Trophoblast cell (in vitro differentiated cells and primary cell): ENCODE measurements around the gene TNFAIP8L3.

Experiments
- DNase-seq, 2 donors: peaks; one replicate each; pipeline ENCODE4 v3.0.0-alpha.2; 2016
- H2AFZ ChIP-seq: 2 replicates; pipeline ENCODE4 v1.6.1; 2013; ENCODE audit warnings: low read length, moderate library complexity, mild to moderate bottlenecking; ENCODE audit not compliant: insufficient read depth, poor library complexity
- H2AK5ac ChIP-seq: 2 replicates; pipeline ENCODE4 v1.6.1; 2013; ENCODE audit warnings: mild to moderate bottlenecking, low read length
- H2BK120ac ChIP-seq: 2 replicates; pipeline ENCODE4 v1.6.1; 2013; ENCODE audit warnings: low read length, mild to moderate bottlenecking, moderate library complexity; ENCODE audit not compliant: insufficient read depth, poor library complexity
- H2BK12ac ChIP-seq: 2 replicates; pipeline ENCODE4 v1.6.1; 2013; ENCODE audit warnings: mild to moderate bottlenecking, low read length, moderate library complexity
- H2BK5ac ChIP-seq: 2 replicates; pipeline ENCODE4 v1.6.1; 2013; ENCODE audit warnings: low read length, low read depth, moderate library complexity, mild to moderate bottlenecking; ENCODE audit not compliant: poor library complexity
- H3K14ac ChIP-seq: 2 replicates; pipeline ENCODE4 v1.6.1; 2013; ENCODE audit warnings: mild to moderate bottlenecking, low read length
- H3K18ac ChIP-seq: 2 replicates; pipeline ENCODE4 v1.6.1; 2013; ENCODE audit warnings: mild to moderate bottlenecking, low read length
- H3K23ac ChIP-seq: 2 replicates; pipeline ENCODE4 v1.6.1; 2013; ENCODE audit warnings: low read length
- H3K27ac ChIP-seq: 2 replicates; pipeline ENCODE4 v1.5.1; 2013; ENCODE audit warnings: low read depth, mild to moderate bottlenecking, inconsistent platforms, low read length, moderate library complexity
- H3K27me3 ChIP-seq: 2 replicates; pipeline ENCODE4 v1.6.1; 2013; ENCODE audit warnings: inconsistent platforms, mild to moderate bottlenecking, low read length, moderate library complexity; ENCODE audit not compliant: insufficient read depth
- H3K36me3 ChIP-seq, 2 experiments: 1 replicate in 1 of 2; 2 replicates in 1 of 2; pipeline ENCODE4 v1.6.1; 2013; ENCODE audit warnings: low read length in 2 of 2, mild to moderate bottlenecking in 2 of 2, moderate library complexity in 1 of 2; ENCODE audit not compliant: insufficient read depth in 2 of 2, control insufficient read depth in 1 of 2
- H3K4ac ChIP-seq: 2 replicates; pipeline ENCODE4 v1.6.1; 2013; ENCODE audit warnings: low read depth, mild to moderate bottlenecking, low read length, moderate library complexity
- H3K4me1 ChIP-seq, 2 experiments: 1 replicate in 1 of 2; 2 replicates in 1 of 2; pipeline ENCODE4 v1.6.1; 2013; ENCODE audit warnings: low read length in 2 of 2, mild to moderate bottlenecking in 2 of 2, moderate library complexity in 1 of 2; ENCODE audit not compliant: insufficient read depth in 2 of 2, control insufficient read depth in 1 of 2
- H3K4me2 ChIP-seq: 2 replicates; pipeline ENCODE4 v1.6.1; 2013; ENCODE audit warnings: inconsistent platforms, mild to moderate bottlenecking, low read length, moderate library complexity
- H3K4me3 ChIP-seq: 2 replicates; pipeline ENCODE4 v1.5.1; 2013; ENCODE audit warnings: mild to moderate bottlenecking, low read depth, low read length, inconsistent platforms
- H3K79me1 ChIP-seq: one replicate; pipeline ENCODE4 v1.6.1; 2013; ENCODE audit warnings: low read length
- H3K79me2 ChIP-seq: 2 replicates; pipeline ENCODE4 v1.6.1; 2013; ENCODE audit warnings: low read length, mild to moderate bottlenecking; ENCODE audit not compliant: control insufficient read depth, insufficient read depth, poor library complexity
- H3K9ac ChIP-seq: 2 replicates; pipeline ENCODE4 v1.6.1; 2013; ENCODE audit warnings: mild to moderate bottlenecking, low read length
- H3K9me3 ChIP-seq: 2 replicates; pipeline ENCODE4 v1.6.1; 2013; ENCODE audit warnings: low read depth, mild to moderate bottlenecking, control low read depth, inconsistent platforms, low read length; ENCODE audit not compliant: insufficient read depth
- H4K12ac ChIP-seq: 2 replicates; pipeline ENCODE4 v1.6.1; 2013; ENCODE audit warnings: low read depth, mild to moderate bottlenecking, low read length, moderate library complexity
- H4K8ac ChIP-seq: 2 replicates; pipeline ENCODE4 v1.6.1; 2013; ENCODE audit warnings: low read depth, mild to moderate bottlenecking, low read length, moderate library complexity
- H4K91ac ChIP-seq: one replicate; pipeline ENCODE4 v1.6.1; 2013; ENCODE audit warnings: low read depth, mild to moderate bottlenecking, low read length, moderate library complexity
- WGBS: extraction: QIAGEN DNeasy Blood & Tissue Kit; methylation state at CpG from one replicate; pipeline ENCODE4 v1.1.7; 2013; ENCODE audit warnings: missing lambda C conversion rate; ENCODE audit not compliant: insufficient read length, insufficient coverage; ENCODE audit errors: extremely low coverage; 5-methylcytosine and 5-hydroxymethylcytosine counted together

TNFAIP8L3 gene

DNA sequence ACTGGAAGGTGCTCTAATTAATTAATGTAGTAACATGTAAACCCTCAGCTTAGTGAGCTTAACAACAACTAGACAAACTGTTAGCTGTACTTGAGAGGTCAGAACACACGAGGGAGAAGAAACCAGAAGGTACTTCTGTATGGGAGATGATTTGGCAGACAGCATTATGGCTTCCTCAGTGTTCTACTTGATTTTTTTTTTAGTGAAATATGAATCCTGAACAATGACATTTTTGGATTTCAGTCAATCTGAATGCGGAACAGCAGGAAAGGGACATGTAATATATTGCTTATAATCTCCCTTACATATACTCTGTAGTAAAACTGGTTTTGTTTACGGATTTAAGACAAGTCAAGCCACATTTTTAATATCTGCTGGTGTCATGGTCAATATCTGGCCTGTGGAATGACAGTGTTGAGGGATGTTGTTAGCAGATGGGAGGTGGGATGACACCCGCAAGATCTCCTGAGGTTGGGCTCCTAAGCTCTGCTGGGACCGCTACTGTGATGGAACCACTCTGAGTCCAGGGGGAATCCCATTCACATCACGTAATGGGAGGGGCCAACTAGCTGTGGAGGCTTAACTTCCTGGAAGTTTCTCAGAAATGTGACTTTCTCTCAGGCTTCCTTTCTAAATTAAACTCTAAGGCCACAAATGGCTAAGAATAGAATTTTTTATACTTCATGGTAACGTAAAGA lies 18.7 kb downstream of the TNFAIP8L3 start:
- WGBS = no CpG with 5 or more reads among the region's 7 CpGs
- no peak overlapping the region for H3K4me3 ChIP-seq

GRCh38 chr15:51075364-51075763 lies 19.3 kb downstream of the TNFAIP8L3 start:
- Histone ChIP-seq H4K8ac (no peak overlapping the region), H2BK5ac (no peak overlapping the region), H3K4me1 (peaks cover 0 to under 1% of the 10 kb centered on the region in 2 experiments), H3K79me1 (no peaks in the 10 kb centered on the region), H3K23ac (no peak overlapping the region), H3K18ac (no peak overlapping the region), H3K4me3 (no peak overlapping the region), H3K36me3 (no peaks in the 10 kb centered on the region), H4K12ac (no peak overlapping the region), H4K91ac (no peak overlapping the region), H2BK120ac (no peak overlapping the region), H2AK5ac (no peak overlapping the region), H3K27ac (no peak overlapping the region), H3K14ac (no peak overlapping the region), H3K27me3 (no peaks in the 10 kb centered on the region), H3K79me2 (no peaks in the 10 kb centered on the region), H3K9ac (no peak overlapping the region), H3K4me2 (no peak overlapping the region), H2BK12ac (no peak overlapping the region), H3K4ac (no peak overlapping the region), H3K9me3 (no peaks in the 10 kb centered on the region), H2AFZ (no peak overlapping the region)
- no peak for DNase-seq
- WGBS = no CpG with 5 or more reads among the region's 5 CpGs

More for the DNA sequence above, 18.7 kb downstream of the TNFAIP8L3 start:
- Histone ChIP-seq H3K9ac (no peak overlapping the region), H3K4me1 (peaks cover 0 to 2% of the 10 kb centered on the region in 2 experiments), H4K8ac (no peak overlapping the region), H3K14ac (no peak overlapping the region), H3K9me3 (no peaks in the 10 kb centered on the region), H2BK12ac (no peak overlapping the region), H4K91ac (no peak overlapping the region), H4K12ac (no peak overlapping the region), H2BK5ac (no peak overlapping the region), H2AK5ac (no peak overlapping the region), H3K27ac (no peak overlapping the region), H3K4me2 (no peak overlapping the region), H3K36me3 (no peaks in the 10 kb centered on the region), H2BK120ac (no peak overlapping the region), H3K27me3 (no peaks in the 10 kb centered on the region), H3K18ac (no peak overlapping the region), H2AFZ (no peak overlapping the region), H3K79me2 (no peaks in the 10 kb centered on the region), H3K4ac (no peak overlapping the region), H3K79me1 (no peaks in the 10 kb centered on the region), H3K23ac (no peak overlapping the region)
- peak in 1 of 2 donors; percentile 75 for DNase-seq

- H3K36me3 ChIP-seq = no peaks in the 10 kb centered on the region
- no CpG with 5 or more reads among the region's 5 CpGs for WGBS
- no peak overlapping the region for H4K12ac ChIP-seq
- H3K79me2 ChIP-seq = no peaks in the 10 kb centered on the region
- no peak overlapping the region for H2BK5ac ChIP-seq
- no peak overlapping the region for H2AFZ ChIP-seq
- no peak overlapping the region for H3K4ac ChIP-seq
- no peaks in the 10 kb centered on the region for H3K79me1 ChIP-seq
- H2AK5ac ChIP-seq = no peak overlapping the region
- H3K27me3 ChIP-seq = no peaks in the 10 kb centered on the region
- H3K4me1 ChIP-seq = no peaks in the 10 kb centered on the region
- H3K14ac ChIP-seq = no peak overlapping the region
- no peaks in the 10 kb centered on the region for H3K9me3 ChIP-seq
- no peak for DNase-seq
- H3K4me3 ChIP-seq = no peak overlapping the region
- H2BK12ac ChIP-seq = no peak overlapping the region
- no peak overlapping the region for H4K91ac ChIP-seq
- no peak overlapping the region for H3K27ac ChIP-seq
- no peak overlapping the region for H3K18ac ChIP-seq
- H4K8ac ChIP-seq = no peak overlapping the region
- no peak overlapping the region for H3K9ac ChIP-seq
- H3K4me2 ChIP-seq = no peak overlapping the region
- H2BK120ac ChIP-seq = no peak overlapping the region
- H3K23ac ChIP-seq = peak overlapping the region; percentile 5
Measured at GRCh38 chr15:51074926-51075325, 19.8 kb downstream of the TNFAIP8L3 start.

- WGBS = no CpG with 5 or more reads among the region's 1 CpG
Measured at GRCh38 chr15:51071578-51071977, 23.1 kb downstream of the TNFAIP8L3 start.

More at GRCh38 chr15:51071578-51071977, 23.1 kb downstream of the TNFAIP8L3 start:
- Histone ChIP-seq H4K8ac (no peak overlapping the region), H3K27me3 (no peaks in the 10 kb centered on the region), H3K36me3 (no peaks in the 10 kb centered on the region), H2AK5ac (no peak overlapping the region), H2BK12ac (no peak overlapping the region), H3K27ac (no peak overlapping the region), H2BK5ac (no peak overlapping the region), H3K4me1 (no peaks in the 10 kb centered on the region), H3K9me3 (no peaks in the 10 kb centered on the region), H3K79me2 (no peaks in the 10 kb centered on the region), H3K18ac (no peak overlapping the region), H3K4me3 (no peak overlapping the region), H3K23ac (no peak overlapping the region), H4K91ac (no peak overlapping the region), H4K12ac (no peak overlapping the region), H3K79me1 (no peaks in the 10 kb centered on the region), H3K9ac (no peak overlapping the region), H2BK120ac (no peak overlapping the region), H3K4me2 (no peak overlapping the region), H2AFZ (no peak overlapping the region), H3K4ac (no peak overlapping the region), H3K14ac (no peak overlapping the region)
- DNase-seq = no peak
